Loucy (cell line): ENCODE results near the gene SULT4A1.

Experiments
- H2AFZ ChIP-seq: fragments of 200-600 bp; sonication (generic); 2 replicates; pipeline ENCODE4 v1.6.0; 2016; ENCODE audit warnings: antibody characterized with exemption, mild to moderate bottlenecking, low read length, moderate library complexity
- H3F3A ChIP-seq: fragments of 200-600 bp; 2 replicates; pipeline ENCODE4 v1.6.0; 2016; ENCODE audit warnings: antibody characterized with exemption, low read depth, mild to moderate bottlenecking
- H3K27me3 ChIP-seq: fragments of 200-600 bp; sonication (generic); 2 replicates; pipeline ENCODE4 v1.6.1; 2014; ENCODE audit warnings: low read length, mild to moderate bottlenecking; ENCODE audit not compliant: insufficient read depth, poor library complexity, severe bottlenecking
- H3K36me3 ChIP-seq: fragments of 200-600 bp; sonication (generic); 2 replicates; pipeline ENCODE4 v1.6.1; 2016; ENCODE audit warnings: low read length; ENCODE audit not compliant: insufficient read depth
- H3K4me1 ChIP-seq: fragments of 200-600 bp; sonication (generic); 2 replicates; pipeline ENCODE4 v1.5.1; 2014; ENCODE audit warnings: low read length, mild to moderate bottlenecking; ENCODE audit not compliant: insufficient read depth, poor library complexity, severe bottlenecking
- H3K4me2 ChIP-seq: fragments of 200-600 bp; sonication (generic); 2 replicates; pipeline ENCODE4 v1.6.0; 2014; ENCODE audit warnings: antibody characterized with exemption, low read length, low read depth, mild to moderate bottlenecking; ENCODE audit not compliant: poor library complexity, severe bottlenecking
- H3K4me3 ChIP-seq: fragments of 200-600 bp; sonication (generic); 2 replicates; pipeline ENCODE4 v1.5.1; 2014; ENCODE audit warnings: low read length, mild to moderate bottlenecking, mixed read lengths; ENCODE audit not compliant: poor library complexity, severe bottlenecking
- H3K79me2 ChIP-seq: fragments of 200-600 bp; sonication (generic); 2 replicates; pipeline ENCODE4 v1.6.1; 2014; ENCODE audit warnings: low read length; ENCODE audit not compliant: insufficient read depth
- H3K9ac ChIP-seq: fragments of 200-600 bp; sonication (generic); 2 replicates; pipeline ENCODE4 v1.6.0; 2014; ENCODE audit warnings: mild to moderate bottlenecking, low read depth, low read length, moderate library complexity; ENCODE audit not compliant: poor library complexity, severe bottlenecking
- H3K9me2 ChIP-seq: fragments of 200-600 bp; sonication (generic); replicated peaks from 2 replicates; pipeline ENCODE4 v1.6.1; 2016; ENCODE audit warnings: low read depth, low read length, mixed read lengths
- H3K9me3 ChIP-seq: fragments of 200-600 bp; sonication (generic); 2 replicates; pipeline ENCODE4 v1.6.1; 2014; ENCODE audit warnings: mild to moderate bottlenecking, antibody characterized with exemption, low read length, low read depth; ENCODE audit not compliant: insufficient read depth
- H4K20me1 ChIP-seq: fragments of 200-600 bp; sonication (generic); 2 replicates; pipeline ENCODE4 v1.6.0; 2014; ENCODE audit warnings: antibody characterized with exemption, low read length, mild to moderate bottlenecking; ENCODE audit not compliant: insufficient read depth, poor library complexity, severe bottlenecking
- EZH2phosphoT487 ChIP-seq: fragments of 200-600 bp; IDR thresholded peaks from 2 replicates; pipeline ENCODE4 v1.6.1; 2018; ENCODE audit warnings: antibody characterized with exemption, mild to moderate bottlenecking, moderate library complexity, borderline replicate concordance
- TF ChIP-seq, protein P1 (sequence below): fragments of 200-600 bp; sonication (generic); conservative IDR thresholded peaks from 2 replicates; pipeline ENCODE4 v1.5.1; 2014; ENCODE audit warnings: mild to moderate bottlenecking, antibody characterized with exemption, low read length

Gene SULT4A1

GRCh38 chr22:43833286-43834240, 28.8 kb downstream of the SULT4A1 start:
- no peaks in the 10 kb centered on the region for H3K9me3 ChIP-seq
- H3K4me2 ChIP-seq, result no peak overlapping the region
- no peaks in the 10 kb centered on the region for H3K36me3 ChIP-seq
- no peaks in the 10 kb centered on the region for H3F3A ChIP-seq
- H3K9me2 ChIP-seq, result no peaks in the 10 kb centered on the region
- no peak overlapping the region for H2AFZ ChIP-seq
- H3K4me1 ChIP-seq, result no peaks in the 10 kb centered on the region
- H3K79me2 ChIP-seq, result no peaks in the 10 kb centered on the region
- H4K20me1 ChIP-seq, result no peaks in the 10 kb centered on the region
- no peak overlapping the region for H3K4me3 ChIP-seq
- H3K9ac ChIP-seq, result no peak overlapping the region
- H3K27me3 ChIP-seq, result no peaks in the 10 kb centered on the region
- TF ChIP-seq EZH2phosphoT487, result no peak
- TF ChIP-seq, protein P1, sequence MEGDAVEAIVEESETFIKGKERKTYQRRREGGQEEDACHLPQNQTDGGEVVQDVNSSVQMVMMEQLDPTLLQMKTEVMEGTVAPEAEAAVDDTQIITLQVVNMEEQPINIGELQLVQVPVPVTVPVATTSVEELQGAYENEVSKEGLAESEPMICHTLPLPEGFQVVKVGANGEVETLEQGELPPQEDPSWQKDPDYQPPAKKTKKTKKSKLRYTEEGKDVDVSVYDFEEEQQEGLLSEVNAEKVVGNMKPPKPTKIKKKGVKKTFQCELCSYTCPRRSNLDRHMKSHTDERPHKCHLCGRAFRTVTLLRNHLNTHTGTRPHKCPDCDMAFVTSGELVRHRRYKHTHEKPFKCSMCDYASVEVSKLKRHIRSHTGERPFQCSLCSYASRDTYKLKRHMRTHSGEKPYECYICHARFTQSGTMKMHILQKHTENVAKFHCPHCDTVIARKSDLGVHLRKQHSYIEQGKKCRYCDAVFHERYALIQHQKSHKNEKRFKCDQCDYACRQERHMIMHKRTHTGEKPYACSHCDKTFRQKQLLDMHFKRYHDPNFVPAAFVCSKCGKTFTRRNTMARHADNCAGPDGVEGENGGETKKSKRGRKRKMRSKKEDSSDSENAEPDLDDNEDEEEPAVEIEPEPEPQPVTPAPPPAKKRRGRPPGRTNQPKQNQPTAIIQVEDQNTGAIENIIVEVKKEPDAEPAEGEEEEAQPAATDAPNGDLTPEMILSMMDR, result no peak

- TF ChIP-seq EZH2phosphoT487, result no peak
- TF ChIP-seq, protein P1, result no peak
- no peaks in the 10 kb centered on the region for H4K20me1 ChIP-seq
- H3K9me2 ChIP-seq, result no peaks in the 10 kb centered on the region
- H3K9me3 ChIP-seq, result no peaks in the 10 kb centered on the region
- no peak overlapping the region for H3K4me3 ChIP-seq
- no peaks in the 10 kb centered on the region for H3K4me1 ChIP-seq
- H2AFZ ChIP-seq, result no peak overlapping the region
- H3K36me3 ChIP-seq, result no peaks in the 10 kb centered on the region
- no peak overlapping the region for H3K4me2 ChIP-seq
- no peaks in the 10 kb centered on the region for H3K79me2 ChIP-seq
- no peaks in the 10 kb centered on the region for H3F3A ChIP-seq
- no peaks in the 10 kb centered on the region for H3K27me3 ChIP-seq
- H3K9ac ChIP-seq, result no peak overlapping the region
Measured at GRCh38 chr22:43832393-43833265, 29.7 kb downstream of the SULT4A1 start.

GRCh38 chr22:43831561-43832392, 30.5 kb downstream of the SULT4A1 start:
- Histone ChIP-seq H3K36me3 (no peaks in the 10 kb centered on the region), H3K4me3 (no peak overlapping the region), H3K4me1 (no peaks in the 10 kb centered on the region), H3K27me3 (no peaks in the 10 kb centered on the region), H3K9me3 (no peaks in the 10 kb centered on the region), H3F3A (no peaks in the 10 kb centered on the region), H4K20me1 (no peaks in the 10 kb centered on the region), H3K79me2 (no peaks in the 10 kb centered on the region), H3K4me2 (no peak overlapping the region), H2AFZ (no peak overlapping the region), H3K9me2 (no peaks in the 10 kb centered on the region), H3K9ac (no peak overlapping the region)
- TF ChIP-seq EZH2phosphoT487, result no peak
- TF ChIP-seq, protein P1, result no peak
